T-helper 2 cell (primary cell): ENCODE data around the gene THAP8.
"Not testable (repeated sequence)": the region's sequence is repeated elsewhere in the genome, so short reads cannot be mapped to it uniquely, and the experiment has no call there.

ENCODE experiments used
- DNase-seq, 5 experiments: peaks; one replicate each; pipeline versions ENCODE4 v3.0.0 to v3.0.0-alpha.2; 2012 to 2022

THAP8 gene

GRCh38 chr19:36068810-36069499 is 14.9 kb upstream of the THAP8 start:
- DNase-seq, result not testable (repeated sequence)

- no peak for DNase-seq
Measured at GRCh38 chr19:36067681-36068080, 13.6 kb upstream of the THAP8 start.

GRCh38 chr19:36064826-36065225 is 10.7 kb upstream of the THAP8 start:
- no peak for DNase-seq

- DNase-seq, result no peak
Measured at GRCh38 chr19:36061367-36061766, 7.3 kb upstream of the THAP8 start.

- DNase-seq, result peak in 1 of 5 experiments; percentile 22
Measured at GRCh38 chr19:36060430-36060829, 6.3 kb upstream of the THAP8 start.

GRCh38 chr19:36059180-36059910 is 5.3 kb upstream of the THAP8 start:
- DNase-seq, result no peak

GRCh38 chr19:36058481-36059179 is 4.5 kb upstream of the THAP8 start:
- no peak for DNase-seq

- peak in 4 of 5 experiments; percentile 91 to 94 (median 92) for DNase-seq
Measured at GRCh38 chr19:36054733-36055686, 925 bp upstream of the THAP8 start, which contains the start of gene WDR62. Gene WDR62 (plus strand): TSS chr19:36054897. CDS start chr19:36054972, 75 bp downstream.

- no peak for DNase-seq
Measured at GRCh38 chr19:36051637-36052036, 2.4 kb downstream of the THAP8 start.

GRCh38 chr19:36051236-36051635 is 2.8 kb downstream of the THAP8 start:
- no peak for DNase-seq

GRCh38 chr19:36049080-36049698 is 4.9 kb downstream of the THAP8 start:
- no peak for DNase-seq

- DNase-seq, result no peak
Measured at GRCh38 chr19:36047835-36048234, 6.2 kb downstream of the THAP8 start.

- no peak for DNase-seq
Measured at GRCh38 chr19:36046443-36047050, 7.5 kb downstream of the THAP8 start.

GRCh38 chr19:36043952-36044351 is 10.1 kb downstream of the THAP8 start:
- no peak for DNase-seq

GRCh38 chr19:36041831-36042230 is 12.3 kb downstream of the THAP8 start:
- DNase-seq, result no peak

GRCh38 chr19:36041092-36041491 is 13.0 kb downstream of the THAP8 start:
- not testable (repeated sequence) for DNase-seq

- no peak for DNase-seq
Measured at GRCh38 chr19:36040495-36040894, 13.6 kb downstream of the THAP8 start.

GRCh38 chr19:36032251-36033104 is 21.6 kb downstream of the THAP8 start, which contains the start of gene CLIP3:
Gene CLIP3 (minus strand): TSS chr19:36032873. CDS start chr19:36032357, 516 bp downstream.
- DNase-seq, result peak in 2 of 5 experiments; percentile 47 to 53

GRCh38 chr19:36031308-36031707 is 22.8 kb downstream of the THAP8 start:
- no peak for DNase-seq
